GM12873 (cell line): ENCODE data around the gene ADRB2.

Source experiments
- TF ChIP-seq, protein P1 (sequence below): IDR thresholded peaks from 2 replicates; pipeline ENCODE4 v1.5.1; 2012; ENCODE audit warnings: low read depth, mild to moderate bottlenecking, moderate library complexity, low read length, control low read depth; ENCODE audit not compliant: insufficient read depth; ENCODE audit errors: missing control alignments

ADRB2 gene

DNA sequence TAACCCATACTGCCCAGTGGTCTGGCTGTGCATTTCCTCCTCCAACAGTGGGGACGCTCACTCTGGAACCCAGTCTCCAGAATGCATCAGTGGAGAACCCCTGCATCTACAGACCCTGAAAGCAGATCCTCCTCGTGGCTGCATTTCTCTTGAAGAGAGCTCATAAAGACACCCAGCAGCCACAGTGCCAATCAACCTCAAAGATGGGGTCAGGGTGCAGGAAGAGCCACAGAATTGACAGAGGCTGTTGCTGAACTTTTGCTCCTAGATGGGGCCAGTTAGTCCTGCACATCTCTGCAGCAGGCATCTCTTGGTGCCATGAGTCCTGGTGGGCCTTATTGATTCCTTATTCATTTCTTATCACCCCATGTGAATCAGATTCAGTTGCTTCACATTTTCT, 39.6 kb downstream of the ADRB2 start:
- TF ChIP-seq, protein P1, sequence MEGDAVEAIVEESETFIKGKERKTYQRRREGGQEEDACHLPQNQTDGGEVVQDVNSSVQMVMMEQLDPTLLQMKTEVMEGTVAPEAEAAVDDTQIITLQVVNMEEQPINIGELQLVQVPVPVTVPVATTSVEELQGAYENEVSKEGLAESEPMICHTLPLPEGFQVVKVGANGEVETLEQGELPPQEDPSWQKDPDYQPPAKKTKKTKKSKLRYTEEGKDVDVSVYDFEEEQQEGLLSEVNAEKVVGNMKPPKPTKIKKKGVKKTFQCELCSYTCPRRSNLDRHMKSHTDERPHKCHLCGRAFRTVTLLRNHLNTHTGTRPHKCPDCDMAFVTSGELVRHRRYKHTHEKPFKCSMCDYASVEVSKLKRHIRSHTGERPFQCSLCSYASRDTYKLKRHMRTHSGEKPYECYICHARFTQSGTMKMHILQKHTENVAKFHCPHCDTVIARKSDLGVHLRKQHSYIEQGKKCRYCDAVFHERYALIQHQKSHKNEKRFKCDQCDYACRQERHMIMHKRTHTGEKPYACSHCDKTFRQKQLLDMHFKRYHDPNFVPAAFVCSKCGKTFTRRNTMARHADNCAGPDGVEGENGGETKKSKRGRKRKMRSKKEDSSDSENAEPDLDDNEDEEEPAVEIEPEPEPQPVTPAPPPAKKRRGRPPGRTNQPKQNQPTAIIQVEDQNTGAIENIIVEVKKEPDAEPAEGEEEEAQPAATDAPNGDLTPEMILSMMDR: no peak

DNA sequence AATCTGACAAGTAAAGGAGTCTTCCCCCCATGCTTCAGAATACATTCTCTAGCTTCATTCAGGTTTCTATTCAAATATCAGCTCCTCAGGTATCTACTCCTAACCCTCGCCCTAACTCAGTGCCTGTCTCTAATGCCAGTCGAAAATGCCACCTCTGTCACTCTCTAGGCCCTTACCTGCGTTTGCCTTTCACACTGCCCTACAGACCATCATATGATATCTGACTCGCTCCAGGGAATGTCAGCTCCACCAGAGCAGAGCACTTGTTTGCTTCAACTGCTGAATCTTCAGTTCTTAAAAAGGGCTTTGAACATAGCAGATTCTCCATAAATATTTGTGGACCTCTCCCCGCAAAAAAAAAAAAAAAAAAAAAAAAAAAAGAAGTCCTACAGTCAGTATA, 46.7 kb downstream of the ADRB2 start:
- TF ChIP-seq, protein P1: no peak

DNA sequence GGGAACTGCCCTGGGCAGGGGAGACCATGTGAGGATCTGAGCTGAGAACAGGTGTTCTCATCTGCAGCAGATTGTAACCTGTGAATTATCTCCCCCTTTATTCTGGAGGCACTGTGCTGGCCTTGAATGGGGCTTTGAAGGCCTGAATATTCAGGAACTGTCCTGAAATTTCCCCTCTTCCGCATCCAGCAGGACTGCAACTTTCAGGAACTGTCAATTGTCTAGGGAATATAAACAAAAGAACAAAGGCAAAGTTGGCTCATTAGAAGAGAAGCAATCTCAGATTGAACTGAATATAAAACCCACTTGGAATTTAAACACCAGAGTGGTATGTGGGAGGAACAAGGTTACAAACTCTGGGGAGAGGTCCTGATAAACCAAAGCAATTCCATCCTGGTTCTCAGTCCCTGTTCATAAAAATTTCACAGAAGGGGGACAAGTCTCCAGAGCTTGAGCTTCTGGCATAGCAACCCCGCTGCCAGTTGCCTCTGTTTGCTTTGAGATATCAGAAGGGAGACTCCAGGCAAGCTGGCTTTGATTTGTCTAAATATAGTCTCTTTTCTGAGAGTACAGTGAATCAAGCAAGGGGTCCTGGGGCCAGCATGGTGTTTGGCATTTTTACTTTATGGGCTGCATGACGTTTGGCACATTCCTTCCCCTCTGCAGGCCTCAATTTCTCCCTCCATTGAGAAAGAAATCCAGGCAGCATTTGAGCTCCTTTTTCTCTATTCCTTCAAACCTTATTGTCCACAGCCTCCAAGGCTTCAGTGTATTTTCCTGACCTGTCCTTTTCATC, 47.5 kb downstream of the ADRB2 start:
- TF ChIP-seq, protein P1: no peak

DNA sequence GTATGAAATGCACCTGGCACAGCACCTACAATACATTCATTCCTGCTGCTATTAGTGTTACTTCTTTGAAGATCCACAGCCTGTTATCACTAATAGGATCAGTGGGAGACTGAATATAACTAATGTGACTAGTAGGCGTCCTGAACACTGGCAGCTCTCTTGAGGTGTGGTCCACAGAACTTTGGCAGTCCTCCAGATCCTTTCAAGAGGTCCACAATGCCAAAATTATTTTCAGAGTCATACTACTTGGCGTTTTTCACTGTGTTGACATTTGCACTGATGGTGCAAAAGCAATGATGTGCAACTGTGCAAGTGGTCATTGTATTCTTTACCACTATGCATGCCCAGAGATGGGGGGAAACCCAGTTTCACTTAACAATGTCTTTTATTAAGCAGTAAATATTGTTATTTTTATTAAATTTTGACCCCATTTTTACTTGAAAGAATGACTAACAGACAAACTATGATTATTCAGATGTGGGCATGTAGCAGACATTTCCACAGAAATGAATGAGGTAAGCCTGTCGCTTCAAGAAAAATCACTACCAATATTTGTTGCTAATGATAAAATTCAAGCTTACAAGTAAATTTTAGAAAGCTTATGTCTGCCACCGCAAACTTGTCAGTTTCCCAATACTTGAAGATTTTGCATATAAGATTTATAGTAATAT, 48.9 kb downstream of the ADRB2 start:
- TF ChIP-seq, protein P1: no peak
